Measurements from ENCODE around the gene OPHN1.
"Not testable (repeated sequence)": the region's sequence is repeated elsewhere in the genome, so short reads cannot be mapped to it uniquely, and the experiment has no call there.

OPHN1 gene

DNA sequence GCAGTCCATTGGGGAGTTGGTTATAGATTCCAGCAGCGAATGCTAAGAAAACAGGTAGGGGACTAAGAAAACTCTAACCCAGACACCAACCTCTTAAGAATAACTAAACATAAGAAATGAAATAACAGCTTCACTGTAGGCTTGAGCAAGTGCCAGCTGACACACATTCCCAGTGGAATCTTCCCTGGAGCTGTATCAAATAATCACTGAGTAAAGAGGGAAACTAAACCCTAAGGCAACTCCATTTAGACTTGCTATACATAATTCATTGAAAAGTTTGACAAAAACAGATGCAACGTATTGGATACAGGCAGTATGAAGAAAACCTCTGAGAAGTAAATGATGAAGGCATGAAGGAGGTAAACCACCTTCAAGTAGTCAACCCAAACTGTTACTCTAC lies 293.5 kb downstream of the OPHN1 start:
- DNase-seq = no peak

DNA sequence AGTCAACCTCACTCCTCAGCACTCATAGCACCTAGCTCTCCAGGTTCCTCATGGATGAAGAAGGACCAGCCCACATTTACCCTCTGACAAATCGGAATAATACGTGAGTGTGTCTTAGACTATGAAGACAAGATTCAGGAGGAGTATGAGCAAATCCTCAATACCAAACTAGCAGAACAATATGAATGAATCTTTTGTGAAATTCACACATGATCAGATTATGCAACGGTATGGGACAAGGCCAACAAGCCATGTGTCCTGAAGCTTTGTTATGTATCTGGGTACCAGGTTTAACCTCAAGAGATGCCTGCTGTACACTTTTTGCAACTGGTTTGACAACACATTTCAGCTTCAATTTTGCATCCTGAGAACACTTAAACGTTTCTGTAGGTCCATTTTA lies 300.1 kb downstream of the OPHN1 start:
- DNase-seq = no peak

DNA sequence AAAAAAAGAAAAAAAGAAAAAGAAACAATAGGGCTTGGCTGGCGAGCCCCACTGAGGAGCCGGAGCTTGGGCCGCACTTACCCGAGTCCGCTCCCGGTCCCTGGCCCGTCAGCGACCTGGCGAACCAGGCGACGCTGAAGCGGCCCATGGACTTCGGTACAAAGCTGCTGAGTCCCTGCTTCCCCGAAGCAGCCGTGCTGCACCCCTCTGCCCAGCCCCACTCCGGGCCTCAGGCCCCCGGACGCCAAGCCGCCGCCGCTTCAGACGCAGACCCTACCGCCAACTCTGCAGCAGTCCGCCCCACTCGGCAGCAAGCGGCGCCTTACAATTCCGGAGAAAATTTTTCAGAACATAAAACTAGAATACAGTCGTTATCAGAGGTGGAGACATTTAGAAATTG lies 300.5 kb downstream of the OPHN1 start:
- DNase-seq = no peak

GRCh38 chrX:68121835-68122234 lies 311.5 kb downstream of the OPHN1 start:
- DNase-seq = no peak

DNA sequence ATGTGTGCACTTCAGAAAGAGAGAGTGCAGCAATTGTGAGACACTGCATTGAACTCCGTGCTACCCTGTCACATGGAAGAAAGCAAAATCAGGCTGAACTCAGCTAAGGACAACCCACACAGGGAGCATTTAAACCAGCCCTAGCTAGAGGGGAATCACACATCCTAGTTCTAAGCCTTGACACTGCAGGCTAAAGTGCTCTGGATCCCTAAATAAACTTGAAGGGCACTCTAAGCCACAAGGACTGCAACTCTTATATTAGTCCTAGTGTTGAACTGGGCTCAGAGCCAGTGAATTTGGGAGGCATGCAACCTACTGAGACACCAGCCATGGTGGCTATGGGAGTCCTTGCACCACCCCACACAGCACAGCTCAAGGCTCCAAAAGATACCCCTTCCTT lies 311.9 kb downstream of the OPHN1 start:
- no peak for DNase-seq

DNA sequence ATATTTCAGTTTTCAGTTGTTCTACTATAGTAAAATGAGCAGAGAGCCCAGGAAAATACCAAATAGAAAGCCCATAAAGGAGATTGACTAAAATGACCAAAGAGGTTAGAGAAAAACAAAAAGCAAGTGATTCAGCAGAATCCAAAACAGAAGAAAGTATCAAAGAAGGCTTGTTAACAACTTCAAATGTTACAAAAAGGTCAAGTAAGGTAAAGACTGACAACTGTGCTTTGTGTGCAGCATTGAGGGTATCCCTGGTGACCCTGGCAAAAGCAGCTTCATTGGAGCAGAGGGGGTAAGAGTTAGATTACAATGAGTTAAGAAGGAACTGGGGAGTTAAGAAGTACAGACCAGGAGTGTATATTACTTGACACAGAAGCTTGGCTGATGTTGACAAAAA lies 317.9 kb downstream of the OPHN1 start:
- DNase-seq = no peak

- DNase-seq = no peak
Measured at GRCh38 chrX:68114573-68115129, 318.6 kb downstream of the OPHN1 start.

GRCh38 chrX:68113837-68114572 lies 319.3 kb downstream of the OPHN1 start:
- DNase-seq = no peak

DNA sequence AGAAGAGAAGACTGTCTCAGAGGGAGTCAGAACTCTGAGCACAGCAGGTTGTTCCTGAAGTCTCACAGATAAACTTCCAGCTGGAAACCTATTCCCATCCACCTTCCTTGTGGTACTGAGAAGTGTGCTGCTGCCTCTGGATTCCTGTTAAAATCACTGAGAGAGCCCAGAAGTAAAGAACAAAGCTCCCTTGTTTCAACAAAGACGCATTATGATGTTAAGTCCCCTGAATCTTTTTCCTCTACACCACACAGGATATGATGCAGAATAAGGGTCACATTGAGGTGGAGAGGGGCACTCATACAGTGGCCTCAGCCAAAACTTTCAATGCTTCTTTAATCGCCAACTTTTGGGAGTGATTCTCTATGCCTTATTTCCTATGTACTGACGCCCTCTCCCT lies 321.0 kb downstream of the OPHN1 start:
- DNase-seq = no peak

DNA sequence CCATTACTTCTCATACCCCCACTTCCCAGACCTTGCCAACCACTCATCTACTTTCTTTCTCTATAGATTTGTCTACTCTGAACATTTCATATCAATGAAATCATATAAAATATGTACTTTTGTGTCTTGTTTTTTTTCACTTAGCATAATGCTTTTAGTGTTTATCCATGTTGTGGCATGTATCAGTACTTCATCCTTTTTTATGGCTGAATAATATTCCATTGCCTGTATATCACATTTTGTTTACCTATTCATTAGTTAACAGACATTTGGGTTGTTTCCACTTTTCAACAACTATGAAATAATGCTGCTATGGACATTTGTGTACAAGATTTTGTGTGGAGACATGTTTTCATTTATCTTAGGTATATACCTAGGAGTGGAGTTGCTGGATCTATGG lies 324.1 kb downstream of the OPHN1 start:
- DNase-seq = no peak

DNA sequence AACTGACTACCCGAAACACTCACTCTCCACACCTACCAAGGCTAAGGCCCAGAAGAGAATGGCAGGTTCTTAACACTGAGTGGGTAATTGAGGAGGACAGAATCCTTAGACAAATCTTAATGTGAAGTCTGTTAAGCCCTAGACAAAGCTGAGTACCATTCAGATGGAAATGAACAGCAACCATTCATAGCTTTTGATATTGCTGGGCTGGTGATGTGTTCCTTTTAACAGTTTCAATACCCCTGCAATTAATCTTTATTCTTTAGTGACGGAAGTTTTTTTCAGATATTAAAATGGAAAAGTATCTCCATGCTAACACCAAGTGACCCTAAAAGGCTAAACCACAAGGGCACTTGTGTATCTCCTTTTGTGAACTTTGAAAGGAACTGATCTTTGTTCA lies 334.9 kb downstream of the OPHN1 start:
- DNase-seq = no peak

- DNase-seq = no peak
Measured at GRCh38 chrX:68090266-68090665, 343.0 kb downstream of the OPHN1 start.

- no peak for DNase-seq
Measured at GRCh38 chrX:68087526-68087925, 345.8 kb downstream of the OPHN1 start.

DNA sequence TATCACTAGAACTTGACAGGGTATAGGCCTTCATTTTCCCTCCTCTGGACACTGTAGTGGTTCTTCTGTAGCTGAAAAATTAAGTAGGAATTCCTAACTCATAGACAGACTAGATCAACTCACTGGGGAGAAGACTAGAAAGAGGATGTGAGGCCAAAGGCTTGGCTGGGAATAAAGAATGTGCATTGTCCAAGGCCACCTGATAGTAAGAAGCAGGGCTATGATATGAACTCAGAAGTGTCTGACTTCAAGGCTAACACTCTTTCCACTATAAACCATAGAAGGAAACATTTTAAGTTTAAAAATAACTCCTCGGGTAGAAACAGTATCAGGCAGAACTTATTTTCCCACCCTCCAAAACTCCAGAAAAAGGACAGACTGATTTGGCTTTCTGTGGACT lies 346.6 kb downstream of the OPHN1 start:
- DNase-seq = no peak

GRCh38 chrX:68084765-68085164 lies 348.5 kb downstream of the OPHN1 start:
- DNase-seq = no peak

- DNase-seq = no peak
Measured at GRCh38 chrX:68083510-68083909, 349.8 kb downstream of the OPHN1 start.

DNA sequence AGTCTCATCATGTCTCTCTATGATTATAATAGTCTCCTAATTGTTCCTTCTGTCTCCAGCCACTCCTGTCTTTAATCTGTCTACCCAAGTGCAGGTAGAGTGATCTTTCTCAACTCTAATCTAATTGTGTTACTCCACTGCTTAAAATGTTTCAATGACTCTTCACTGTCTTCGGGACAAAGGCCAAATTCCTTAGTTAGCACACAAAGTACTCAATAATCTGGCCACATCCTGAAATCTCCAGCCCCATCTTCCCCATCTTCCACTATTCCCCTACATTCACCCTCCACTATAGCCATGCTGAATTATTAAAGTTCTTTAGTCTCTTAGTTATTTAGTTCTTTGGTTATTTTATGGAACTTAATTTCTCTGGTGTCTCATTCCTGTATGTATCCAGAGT lies 353.3 kb downstream of the OPHN1 start:
- DNase-seq = no peak

- DNase-seq = not testable (repeated sequence)
Measured at GRCh38 chrX:68078801-68079200, 354.5 kb downstream of the OPHN1 start.

DNA sequence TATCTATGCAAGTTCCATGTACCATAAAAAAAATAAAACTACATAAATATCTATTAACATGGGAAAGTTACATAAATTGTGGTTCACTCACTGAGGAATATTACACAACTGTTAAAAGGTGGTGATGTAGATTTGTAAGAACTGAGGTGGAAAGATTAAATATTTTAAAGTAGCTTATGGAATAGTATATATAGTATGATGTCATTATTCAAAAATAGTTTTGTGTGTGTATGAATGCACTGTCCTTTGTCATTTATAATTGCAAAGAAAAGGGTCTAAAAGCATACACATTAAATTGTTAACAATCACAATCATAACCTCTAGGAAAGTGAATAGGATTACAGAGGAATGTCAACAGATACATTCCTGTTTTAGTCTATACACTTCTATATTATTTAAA lies 355.9 kb downstream of the OPHN1 start:
- no peak for DNase-seq

DNA sequence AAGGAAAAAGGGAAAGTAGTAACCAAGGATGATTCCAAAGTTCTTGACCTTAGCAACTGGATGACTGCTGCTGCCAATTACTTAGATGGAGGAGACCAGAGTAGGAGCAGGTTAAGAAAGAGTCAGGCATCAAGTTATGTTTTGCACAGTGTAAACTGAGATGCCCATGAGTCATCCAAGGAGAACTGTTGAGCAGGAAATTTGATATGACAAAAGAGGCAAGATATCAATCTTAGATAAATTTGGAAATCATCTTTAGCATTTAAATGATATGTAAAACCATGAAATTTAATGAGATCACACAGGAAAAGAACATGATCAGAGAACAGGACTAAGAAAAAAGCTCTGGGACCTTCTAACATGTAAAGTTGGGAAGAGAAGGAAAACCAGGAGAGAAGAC lies 361.3 kb downstream of the OPHN1 start:
- DNase-seq = no peak

DNA sequence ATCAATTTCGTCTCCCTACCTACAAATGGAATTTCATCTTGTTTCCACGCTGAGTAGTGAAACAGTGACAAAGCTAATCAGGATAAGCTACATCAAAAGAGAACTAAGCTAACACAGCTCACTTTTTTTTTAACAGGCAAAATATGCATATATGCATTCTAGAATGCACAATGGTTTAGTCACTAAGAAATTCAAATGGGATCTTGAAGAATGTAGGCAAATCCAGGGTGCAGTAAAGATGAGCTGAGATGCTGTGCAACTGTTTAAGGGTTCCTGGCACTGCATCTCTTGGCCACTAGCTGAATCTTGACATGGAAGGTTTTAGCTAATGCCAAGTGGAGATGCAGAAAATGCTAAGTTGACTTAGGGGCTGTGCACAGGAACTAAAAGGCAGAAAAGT lies 363.2 kb downstream of the OPHN1 start:
- DNase-seq = not testable (repeated sequence)

GRCh38 chrX:68061206-68061535 lies 372.1 kb downstream of the OPHN1 start:
- DNase-seq = no peak

DNA sequence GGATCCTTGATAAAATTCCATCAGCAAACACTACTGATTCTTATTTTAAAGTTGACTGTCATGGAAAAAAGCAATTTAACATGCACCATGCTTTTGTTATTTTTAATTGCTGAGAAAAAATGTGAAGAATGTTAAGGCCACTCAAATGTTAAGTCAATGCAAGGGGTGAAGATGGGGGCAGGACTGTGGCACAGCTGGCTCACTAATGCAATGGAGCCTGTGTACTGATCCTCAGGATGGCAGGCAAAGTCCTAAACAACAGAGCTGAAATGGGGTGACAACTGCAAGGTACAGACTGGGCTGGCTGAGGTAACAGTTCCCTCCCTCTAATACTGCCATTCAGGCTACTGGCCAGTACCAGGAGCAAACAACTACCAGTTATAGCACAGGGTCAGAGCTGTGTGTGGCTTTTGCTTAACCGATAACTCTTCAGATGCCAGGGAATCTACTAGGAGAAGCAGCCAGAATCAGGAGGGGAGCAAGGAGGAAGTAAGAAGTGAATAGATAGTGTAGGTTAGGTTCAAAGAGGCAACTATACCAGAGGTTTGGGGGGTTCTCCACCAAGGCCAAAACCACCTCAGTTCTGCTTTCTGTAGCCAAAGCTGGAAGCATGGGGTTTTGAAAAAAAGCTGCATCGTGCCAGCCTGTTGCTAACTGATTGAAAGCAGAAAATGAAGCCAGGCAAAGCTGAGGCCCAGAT lies 372.6 kb downstream of the OPHN1 start:
- DNase-seq = no peak

DNA sequence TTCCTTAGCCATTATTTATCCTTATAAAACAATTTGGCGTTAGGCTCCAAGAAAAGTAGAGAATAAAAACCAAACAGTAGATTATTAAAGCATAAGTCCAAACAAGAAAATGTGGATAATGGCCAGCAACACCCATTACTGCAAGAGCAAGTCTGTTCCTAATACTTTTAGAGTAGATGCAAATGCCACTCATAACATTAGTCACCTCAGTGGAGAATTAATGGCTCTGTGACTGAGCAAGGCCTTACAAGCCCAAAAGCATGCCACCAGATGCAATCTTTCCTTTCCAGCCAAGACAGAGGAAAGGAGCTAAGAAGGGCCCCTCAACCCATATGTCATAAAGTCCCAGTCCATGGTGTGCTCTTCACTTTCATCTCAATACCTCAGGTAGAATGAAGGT lies 373.8 kb downstream of the OPHN1 start:
- DNase-seq = no peak

GRCh38 chrX:68049466-68049865 lies 383.8 kb downstream of the OPHN1 start:
- no peak for DNase-seq

All from stimulated activated naive CD4-positive, alpha-beta T cell treated with Interleukin-2 at 50 U/mL for 16 hours (primary cell).